ENCODE measurements around the gene STRA8. TPM values are rescaled to one million over a fixed set of nuclear protein-coding genes. Genes with fewer than 3 reads are reported as not detected.
"Not testable (repeated sequence)": the region's sequence is repeated elsewhere in the genome, so short reads cannot be mapped to it uniquely, and the experiment has no call there.

STRA8 gene
- total RNA-seq, 4 donors from 2014 or later = not detected

- ATAC-seq (ENCODE audit: low FRiP score) (no peak), DNase-seq (ENCODE audit: low spot score) (no peak)
- TF ChIP-seq, protein P1, sequence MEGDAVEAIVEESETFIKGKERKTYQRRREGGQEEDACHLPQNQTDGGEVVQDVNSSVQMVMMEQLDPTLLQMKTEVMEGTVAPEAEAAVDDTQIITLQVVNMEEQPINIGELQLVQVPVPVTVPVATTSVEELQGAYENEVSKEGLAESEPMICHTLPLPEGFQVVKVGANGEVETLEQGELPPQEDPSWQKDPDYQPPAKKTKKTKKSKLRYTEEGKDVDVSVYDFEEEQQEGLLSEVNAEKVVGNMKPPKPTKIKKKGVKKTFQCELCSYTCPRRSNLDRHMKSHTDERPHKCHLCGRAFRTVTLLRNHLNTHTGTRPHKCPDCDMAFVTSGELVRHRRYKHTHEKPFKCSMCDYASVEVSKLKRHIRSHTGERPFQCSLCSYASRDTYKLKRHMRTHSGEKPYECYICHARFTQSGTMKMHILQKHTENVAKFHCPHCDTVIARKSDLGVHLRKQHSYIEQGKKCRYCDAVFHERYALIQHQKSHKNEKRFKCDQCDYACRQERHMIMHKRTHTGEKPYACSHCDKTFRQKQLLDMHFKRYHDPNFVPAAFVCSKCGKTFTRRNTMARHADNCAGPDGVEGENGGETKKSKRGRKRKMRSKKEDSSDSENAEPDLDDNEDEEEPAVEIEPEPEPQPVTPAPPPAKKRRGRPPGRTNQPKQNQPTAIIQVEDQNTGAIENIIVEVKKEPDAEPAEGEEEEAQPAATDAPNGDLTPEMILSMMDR (IDR thresholded peaks at IDR 0.05) = no peak
Measured at GRCh38 chr7:135217645-135218509, 15.8 kb upstream of the STRA8 start.

DNA sequence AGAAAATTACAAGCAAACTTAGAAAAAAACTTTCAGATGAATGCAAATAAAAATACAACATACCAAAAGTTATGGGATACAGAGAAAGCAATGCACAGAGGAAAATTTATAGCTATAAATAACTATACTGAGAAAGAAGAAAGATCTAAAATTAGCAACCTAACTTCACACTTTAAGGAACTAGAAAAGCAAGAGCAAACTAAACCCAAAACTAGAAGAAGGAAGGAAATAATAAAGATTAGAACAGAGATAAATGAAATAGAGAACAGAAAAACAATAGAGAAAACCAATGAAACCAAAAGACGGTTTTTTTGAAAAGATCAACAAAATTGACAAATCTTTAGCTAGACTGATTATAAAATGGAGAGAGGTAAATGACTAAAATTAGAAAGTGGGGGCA is 9.6 kb upstream of the STRA8 start:
- ATAC-seq (ENCODE audit: low FRiP score) (no peak), DNase-seq (ENCODE audit: low spot score) (no peak)
- TF ChIP-seq, protein P1 (IDR thresholded peaks at IDR 0.05) = no peak

- DNase-seq (ENCODE audit: low spot score) (no peak), ATAC-seq (ENCODE audit: low FRiP score) (no peak)
- TF ChIP-seq, protein P1 (IDR thresholded peaks at IDR 0.05) = no peak
Measured at GRCh38 chr7:135231686-135232085, 2.0 kb upstream of the STRA8 start.

GRCh38 chr7:135232087-135232486 is 1.6 kb upstream of the STRA8 start:
- ATAC-seq (ENCODE audit: low FRiP score) = no peak
- TF ChIP-seq, protein P1 (IDR thresholded peaks at IDR 0.05) = no peak
- no peak for DNase-seq (ENCODE audit: low spot score)

- ATAC-seq (ENCODE audit: low FRiP score) (no peak), DNase-seq (ENCODE audit: low spot score) (no peak)
- TF ChIP-seq, protein P1 (IDR thresholded peaks at IDR 0.05) = no peak
Measured at GRCh38 chr7:135232720-135233119, 918 bp upstream of the STRA8 start.

DNA sequence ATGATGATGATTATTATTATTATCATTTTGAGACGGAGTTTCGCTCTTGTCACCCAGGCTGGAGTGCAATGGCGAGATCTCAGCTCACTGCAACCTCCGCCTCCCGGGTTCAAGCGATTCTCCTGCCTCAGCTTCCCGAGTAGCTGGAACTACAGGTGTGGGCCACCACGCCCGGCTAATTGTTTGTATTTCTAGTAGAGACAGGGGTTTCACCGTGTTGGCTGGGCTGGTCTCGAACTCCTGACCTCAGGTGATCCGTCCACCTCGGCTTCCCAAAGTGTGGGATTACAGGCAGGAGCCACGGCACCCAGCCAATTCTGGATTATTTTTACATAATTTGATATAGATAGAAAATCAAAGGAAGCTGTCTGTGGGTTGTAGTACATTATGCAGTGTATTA is 457 bp downstream of the STRA8 start:
- not testable (repeated sequence) for DNase-seq (ENCODE audit: low spot score); ATAC-seq (ENCODE audit: low FRiP score)

DNA sequence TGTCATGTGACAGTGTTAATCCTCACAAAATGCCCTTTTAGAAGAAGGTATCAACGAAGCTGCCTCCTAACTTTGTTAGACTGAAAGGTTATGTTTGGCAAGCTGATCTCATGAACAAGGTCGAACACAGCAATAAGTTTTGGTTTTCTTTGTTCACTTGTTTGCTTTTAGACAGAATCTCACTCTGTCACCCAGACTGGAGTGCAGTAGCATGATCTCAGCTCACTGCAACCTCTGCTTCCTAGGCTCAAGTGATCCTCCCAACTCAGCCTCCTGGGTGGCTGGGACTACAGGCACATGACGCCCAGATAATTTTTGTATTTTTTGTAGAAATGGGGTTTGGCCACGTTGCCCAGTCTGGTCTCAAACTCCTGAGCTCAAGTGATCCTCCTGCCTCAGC is 1.1 kb downstream of the STRA8 start:
- ATAC-seq (ENCODE audit: low FRiP score) = no peak
- DNase-seq (ENCODE audit: low spot score) = no peak
- TF ChIP-seq, protein P1 (IDR thresholded peaks at IDR 0.05) = no peak
